ENCODE measurements around the gene ACYP1. TPM values are rescaled to one million over a fixed set of nuclear protein-coding genes. Genes with fewer than 3 reads are reported as not detected.
"Not testable (repeated sequence)": the region's sequence is repeated elsewhere in the genome, so short reads cannot be mapped to it uniquely, and the experiment has no call there.

Gene ACYP1
- total RNA-seq, 5 donors from 2014 or later (not counting 1 experiment from before 2014, with no cell fraction given) = 15.3 to 26.1 (median 21.5) TPM

DNA sequence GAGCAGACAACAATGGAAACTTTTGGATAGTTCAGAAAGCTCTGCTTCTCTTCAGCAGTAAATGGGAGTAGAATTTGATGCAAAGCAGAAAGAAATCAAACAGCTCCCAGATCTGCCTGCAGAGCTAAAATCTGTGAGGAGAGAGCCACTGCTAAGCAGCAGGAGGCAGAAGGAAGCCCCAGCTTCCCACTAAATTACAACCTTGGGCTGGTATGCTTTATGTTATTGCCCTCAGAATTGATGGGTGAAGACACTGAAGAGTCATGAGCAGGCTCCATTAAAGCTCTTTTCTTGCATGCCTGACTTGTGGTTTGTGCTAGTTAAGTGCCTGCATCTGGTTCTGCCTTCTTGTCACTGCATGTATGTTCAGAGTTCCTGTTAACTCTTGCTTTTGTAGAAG lies 14.0 kb upstream of the ACYP1 start:
- Mint-ChIP-seq H3K27ac (peak overlapping the region in 1 of 2 donors; percentile 14), H3K9me3 (no peaks in the 10 kb centered on the region), H3K36me3 (peaks cover 10% of the 10 kb centered on the region), H3K4me1 (no peaks in the 10 kb centered on the region), H3K27me3 (no peaks in the 10 kb centered on the region), H3K4me3 (no peak overlapping the region)
- peak in 1 of 35 experiments; percentile 44 for DNase-seq
- no peak overlapping the region for H3K27ac ChIP-seq (ENCODE audit: low read length)
- H3K27me3 ChIP-seq (replicated peaks in 1 of 2; ENCODE audit: control insufficient read depth in 2 of 2, extremely low read depth in 1 of 2, insufficient read depth in 2 of 2, low read length in 1 of 2) = no peaks in the 10 kb centered on the region
- ChIA-PET POLR2A (no interaction called here), CTCF (no interaction called here)
- no peaks in the 10 kb centered on the region for H3K9me3 ChIP-seq
- no peak for ATAC-seq (replicated peaks in 1 of 4)
- H3K4me1 ChIP-seq (ENCODE audit: control insufficient read depth in 1 of 2, extremely low read depth in 1 of 2, insufficient read depth in 2 of 2, low read length in 2 of 2) = no peaks in the 10 kb centered on the region
- H3K36me3 ChIP-seq (ENCODE audit: control insufficient read depth in 2 of 2, extremely low read depth in 1 of 2, insufficient read depth in 1 of 2, low read length in 1 of 2) = peaks cover 0 to 9% of the 10 kb centered on the region in 2 donors
- H3K4me3 ChIP-seq (ENCODE audit: control insufficient read depth in 1 of 2, extremely low read depth in 1 of 2, low read length in 1 of 2) = no peak overlapping the region

DNA sequence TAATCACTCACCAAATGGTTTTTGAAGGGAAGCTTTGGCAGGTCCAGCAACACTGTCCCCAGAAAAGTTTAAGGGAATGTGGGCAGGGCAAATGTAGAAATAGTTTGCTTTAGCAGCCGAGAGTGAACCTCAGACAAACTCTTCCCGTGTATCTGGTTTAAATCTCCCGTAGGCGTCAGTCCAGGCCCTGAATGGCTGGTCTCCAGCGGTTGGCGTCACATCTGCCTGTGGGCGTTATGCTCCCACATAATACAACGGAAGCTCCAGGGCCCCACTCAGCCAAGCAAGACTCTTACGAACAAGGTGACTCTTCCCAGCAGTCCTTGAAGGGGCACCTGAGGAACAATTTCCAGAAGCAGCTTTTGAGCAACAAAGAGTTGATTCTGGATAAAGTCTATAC lies 6.6 kb upstream of the ACYP1 start:
- Histone ChIP-seq H3K36me3 (ENCODE audit: control insufficient read depth in 2 of 2, extremely low read depth in 1 of 2, insufficient read depth in 1 of 2, low read length in 1 of 2) (no peaks in the 10 kb centered on the region), H3K27me3 (replicated peaks in 1 of 2; ENCODE audit: control insufficient read depth in 2 of 2, extremely low read depth in 1 of 2, insufficient read depth in 2 of 2, low read length in 1 of 2) (no peaks in the 10 kb centered on the region), H3K9me3 (no peaks in the 10 kb centered on the region), H3K4me1 (ENCODE audit: control insufficient read depth in 1 of 2, extremely low read depth in 1 of 2, insufficient read depth in 2 of 2, low read length in 2 of 2) (peaks cover 2 to 15% of the 10 kb centered on the region in 2 experiments), H3K4me3 (ENCODE audit: control insufficient read depth in 1 of 2, extremely low read depth in 1 of 2, low read length in 1 of 2) (no peak overlapping the region), H3K27ac (ENCODE audit: low read length) (no peak overlapping the region)
- no peaks in the 10 kb centered on the region for H3K36me3 Mint-ChIP-seq
- peak overlapping the region in 2 of 3 donors; percentile 21 to 37 for H3K4me3 Mint-ChIP-seq
- no peak overlapping the region for H3K27ac Mint-ChIP-seq
- DNase-seq (no peak), ATAC-seq (replicated peaks in 1 of 4) (no peak)
- no peaks in the 10 kb centered on the region for H3K9me3 Mint-ChIP-seq
- peaks cover 2 to 5% (median 2%) of the 10 kb centered on the region in 3 donors for H3K4me1 Mint-ChIP-seq
- POLR2A ChIA-PET = interaction anchor here in 1 of 2 donors (0.5 kb wide), 1 partner anchor 64 kb away, joined by 4 read pairs; no protein-coding TSS in a partner anchor
- H3K27me3 Mint-ChIP-seq = no peaks in the 10 kb centered on the region
- CTCF ChIA-PET = no interaction called here
- WGBS (ENCODE audit: insufficient coverage) = 82% methylated on average over 9 of the region's 9 CpGs

DNA sequence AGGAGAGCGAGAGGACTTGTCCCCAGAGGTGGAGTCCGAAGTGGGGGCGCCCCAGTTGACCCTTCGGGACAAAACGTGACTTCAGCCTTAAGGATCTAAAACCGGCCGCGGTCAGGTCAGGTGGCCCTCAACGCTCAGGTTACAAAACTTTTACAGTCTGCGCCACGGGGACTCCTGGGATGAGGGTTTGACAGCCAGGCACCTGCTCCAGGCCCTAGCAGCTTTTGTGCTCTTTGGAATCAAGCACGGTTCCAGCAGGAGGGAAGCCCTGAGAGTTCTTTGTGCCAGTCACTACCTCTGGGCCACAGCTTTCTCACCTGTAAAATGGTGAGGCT lies 6.0 kb upstream of the ACYP1 start:
- WGBS (ENCODE audit: insufficient coverage) = 84% methylated on average over 12 of the region's 12 CpGs
- H3K9me3 ChIP-seq = no peaks in the 10 kb centered on the region
- Mint-ChIP-seq H3K27ac (peak overlapping the region; percentile 44 to 77), H3K4me1 (peaks cover 3 to 6% (median 5%) of the 10 kb centered on the region in 3 donors), H3K36me3 (no peaks in the 10 kb centered on the region), H3K9me3 (no peaks in the 10 kb centered on the region), H3K4me3 (peak overlapping the region in 1 of 3 donors; percentile 66), H3K27me3 (no peaks in the 10 kb centered on the region)
- H3K4me3 ChIP-seq (ENCODE audit: control insufficient read depth in 1 of 2, extremely low read depth in 1 of 2, low read length in 1 of 2) = peak overlapping the region; percentile 61 to 72
- POLR2A ChIA-PET = no interaction called here
- no peaks in the 10 kb centered on the region for H3K36me3 ChIP-seq (ENCODE audit: control insufficient read depth in 2 of 2, extremely low read depth in 1 of 2, insufficient read depth in 1 of 2, low read length in 1 of 2)
- no peaks in the 10 kb centered on the region for H3K27me3 ChIP-seq (replicated peaks in 1 of 2; ENCODE audit: control insufficient read depth in 2 of 2, extremely low read depth in 1 of 2, insufficient read depth in 2 of 2, low read length in 1 of 2)
- CTCF ChIA-PET = no interaction called here
- no peak overlapping the region for H3K27ac ChIP-seq (ENCODE audit: low read length)
- ATAC-seq (replicated peaks in 1 of 4) (no peak), DNase-seq (no peak)
- peaks cover 2 to 15% of the 10 kb centered on the region in 2 experiments for H3K4me1 ChIP-seq (ENCODE audit: control insufficient read depth in 1 of 2, extremely low read depth in 1 of 2, insufficient read depth in 2 of 2, low read length in 2 of 2)

DNA sequence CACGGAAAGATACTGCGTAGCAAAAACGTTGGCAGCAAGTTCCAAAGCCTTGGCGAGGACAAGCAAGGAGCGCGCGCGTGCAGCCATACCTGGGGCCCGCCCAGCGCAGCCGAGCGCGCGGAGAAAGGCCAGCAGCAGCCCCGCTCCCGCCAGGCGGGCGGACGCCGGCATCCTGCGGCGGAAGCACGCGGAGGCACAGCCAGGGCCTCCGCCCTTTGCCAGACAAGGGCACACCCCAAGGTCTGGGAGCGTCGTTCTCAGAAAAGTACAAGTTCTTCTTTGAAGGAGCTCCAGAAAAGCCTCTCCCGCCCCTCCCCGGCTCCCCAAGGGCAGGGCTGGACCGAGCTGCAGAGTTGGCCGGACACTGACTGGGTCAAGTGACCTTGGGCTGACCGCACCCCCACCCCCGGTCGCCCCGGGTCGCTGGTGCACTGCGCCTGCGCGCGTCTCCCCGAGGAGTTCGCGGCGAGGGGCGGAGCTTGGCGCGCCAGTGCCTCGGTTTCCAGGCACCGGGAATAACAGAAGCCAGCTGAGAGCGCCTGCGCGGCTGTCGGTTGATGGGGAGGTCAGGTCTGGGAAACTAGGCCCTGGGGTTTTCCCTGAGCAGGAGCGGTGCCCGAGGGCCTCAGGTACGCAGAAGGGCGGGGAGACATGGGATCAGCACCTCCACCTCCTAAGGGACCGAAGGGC lies 5.4 kb upstream of the ACYP1 start, which contains the start of gene ZC2HC1C:
Gene ZC2HC1C, plus strand, starts transcription at position 521 of the 690 bp plus-strand sequence. CDS start 933 bp downstream, outside the sequence.
- ATAC-seq (replicated peaks in 1 of 4) (peak; percentile 80 to 92 (median 86)), DNase-seq (peak in 26 of 35 experiments; percentile 4 to 56 (median 19))
- Histone ChIP-seq H3K36me3 (ENCODE audit: control insufficient read depth in 2 of 2, extremely low read depth in 1 of 2, insufficient read depth in 1 of 2, low read length in 1 of 2) (no peaks in the 10 kb centered on the region), H3K27ac (ENCODE audit: low read length) (peak within 1 kb of the TSS; percentile 31), H3K27me3 (replicated peaks in 1 of 2; ENCODE audit: control insufficient read depth in 2 of 2, extremely low read depth in 1 of 2, insufficient read depth in 2 of 2, low read length in 1 of 2) (no peaks in the 10 kb centered on the region), H3K9me3 (no peaks in the 10 kb centered on the region), H3K4me3 (ENCODE audit: control insufficient read depth in 1 of 2, extremely low read depth in 1 of 2, low read length in 1 of 2) (peak within 1 kb of the TSS; percentile 61 to 72), H3K4me1 (ENCODE audit: control insufficient read depth in 1 of 2, extremely low read depth in 1 of 2, insufficient read depth in 2 of 2, low read length in 2 of 2) (peaks cover 2 to 17% of the 10 kb centered on the region in 2 experiments)
- 3% methylated on average over 54 of the region's 58 CpGs for WGBS (ENCODE audit: insufficient coverage)
- H3K4me1 Mint-ChIP-seq = peaks cover 6 to 9% (median 7%) of the 10 kb centered on the region in 3 donors
- peak within 1 kb of the TSS; percentile 44 to 77 for H3K27ac Mint-ChIP-seq
- H3K27me3 Mint-ChIP-seq = no peaks in the 10 kb centered on the region
- ChIA-PET CTCF (no interaction called here), POLR2A (no interaction called here)
- H3K4me3 Mint-ChIP-seq = peak within 1 kb of the TSS in 2 of 3 donors; percentile 21 to 66
- H3K36me3 Mint-ChIP-seq = no peaks in the 10 kb centered on the region
- no peaks in the 10 kb centered on the region for H3K9me3 Mint-ChIP-seq

DNA sequence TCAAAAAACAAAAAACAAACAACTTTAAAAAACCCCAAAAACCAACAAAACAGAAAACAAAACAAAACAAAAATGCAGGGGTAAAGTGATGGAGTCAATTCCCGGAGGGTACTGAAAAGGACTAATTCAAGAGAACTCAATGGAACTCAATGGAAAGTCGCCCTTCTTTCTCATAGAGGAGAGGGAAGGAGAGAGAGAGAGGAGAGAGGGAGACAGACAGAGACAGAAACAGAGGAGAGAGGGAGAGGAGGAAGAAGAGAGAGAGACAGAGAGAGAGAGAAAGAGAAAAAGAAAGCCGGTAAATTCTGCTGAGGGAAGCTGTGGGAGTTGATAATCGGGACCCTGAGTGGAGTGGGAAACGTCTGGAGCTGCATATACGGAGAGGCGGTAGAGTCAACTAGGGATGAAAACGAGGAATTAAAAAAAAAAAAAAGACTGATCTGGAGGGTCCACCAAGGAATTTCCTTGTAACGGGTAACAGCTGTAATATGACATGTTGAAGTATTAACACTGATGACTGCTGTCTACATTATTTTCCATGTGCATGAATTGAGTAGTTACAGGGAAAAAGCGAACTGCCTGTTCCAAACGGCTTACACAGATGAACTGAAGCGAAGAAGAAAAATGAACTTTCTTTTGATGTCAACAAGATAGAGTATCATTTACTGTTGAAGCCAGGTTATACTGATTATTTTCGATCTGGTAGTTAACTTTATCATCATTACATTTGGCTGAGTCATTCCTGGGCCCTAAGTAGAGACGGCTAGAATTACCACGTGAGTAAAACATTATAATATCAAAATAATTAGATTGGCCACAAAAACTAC lies 4.7 kb upstream of the ACYP1 start:
- H3K36me3 Mint-ChIP-seq = no peaks in the 10 kb centered on the region
- no peak for DNase-seq
- no peaks in the 10 kb centered on the region for H3K9me3 Mint-ChIP-seq
- no peak overlapping the region for H3K27ac Mint-ChIP-seq
- H3K4me3 ChIP-seq (ENCODE audit: control insufficient read depth in 1 of 2, extremely low read depth in 1 of 2, low read length in 1 of 2) = peak overlapping the region; percentile 61 to 72
- H3K4me1 Mint-ChIP-seq = peaks cover 12 to 16% (median 15%) of the 10 kb centered on the region in 3 donors
- no peaks in the 10 kb centered on the region for H3K36me3 ChIP-seq (ENCODE audit: control insufficient read depth in 2 of 2, extremely low read depth in 1 of 2, insufficient read depth in 1 of 2, low read length in 1 of 2)
- H3K4me1 ChIP-seq (ENCODE audit: control insufficient read depth in 1 of 2, extremely low read depth in 1 of 2, insufficient read depth in 2 of 2, low read length in 2 of 2) = peaks cover 2 to 21% of the 10 kb centered on the region in 2 experiments
- ChIA-PET POLR2A (interaction anchor here (0.6 kb wide), 4 partner anchors 12 to 79 kb away, joined by 3 to 7 read pairs (median 4); partner anchors contain the start of gene NEK9 (in 1 of the 2)), CTCF (interaction anchor here in 1 of 2 donors (0.6 kb wide), 1 partner anchor 249 kb away, joined by 5 read pairs; no protein-coding TSS in a partner anchor)
- no peaks in the 10 kb centered on the region for H3K27me3 ChIP-seq (replicated peaks in 1 of 2; ENCODE audit: control insufficient read depth in 2 of 2, extremely low read depth in 1 of 2, insufficient read depth in 2 of 2, low read length in 1 of 2)
- H3K4me3 Mint-ChIP-seq = no peak overlapping the region
- H3K9me3 ChIP-seq = no peaks in the 10 kb centered on the region
- peak in 2 of 4 experiments; percentile 1 to 3 for ATAC-seq (replicated peaks in 1 of 4)
- no peak overlapping the region for H3K27ac ChIP-seq (ENCODE audit: low read length)
- 84% methylated on average over 4 of the region's 15 CpGs for WGBS (ENCODE audit: insufficient coverage)
- H3K27me3 Mint-ChIP-seq = no peaks in the 10 kb centered on the region

DNA sequence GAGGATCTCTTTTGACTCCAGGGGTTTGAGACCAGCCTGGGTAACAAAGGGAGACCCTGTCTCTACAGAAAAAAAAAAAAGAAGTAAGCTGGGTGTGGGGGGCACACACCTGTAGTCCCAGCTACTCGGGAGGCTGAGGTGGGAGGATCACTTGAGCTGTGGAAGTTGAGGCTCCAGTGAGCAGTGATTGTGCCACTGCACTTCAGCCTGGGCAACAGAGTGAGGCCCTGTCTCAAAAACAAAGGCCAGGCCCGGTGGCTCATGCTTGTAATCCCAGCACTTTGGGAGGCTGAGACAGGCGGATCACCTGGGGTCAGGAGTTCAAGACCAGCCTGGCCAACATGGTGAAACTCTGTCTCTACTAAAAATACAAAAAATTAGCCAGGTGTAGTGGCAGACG lies 3.9 kb upstream of the ACYP1 start:
- H3K9me3 Mint-ChIP-seq; H3K27me3 Mint-ChIP-seq; ATAC-seq (replicated peaks in 1 of 4); H3K27ac ChIP-seq (ENCODE audit: low read length); H3K27me3 ChIP-seq (replicated peaks in 1 of 2; ENCODE audit: control insufficient read depth in 2 of 2, extremely low read depth in 1 of 2, insufficient read depth in 2 of 2, low read length in 1 of 2); DNase-seq; CTCF ChIA-PET; H3K36me3 ChIP-seq (ENCODE audit: control insufficient read depth in 2 of 2, extremely low read depth in 1 of 2, insufficient read depth in 1 of 2, low read length in 1 of 2); H3K4me3 ChIP-seq (ENCODE audit: control insufficient read depth in 1 of 2, extremely low read depth in 1 of 2, low read length in 1 of 2); H3K4me3 Mint-ChIP-seq; H3K36me3 Mint-ChIP-seq; H3K9me3 ChIP-seq; H3K27ac Mint-ChIP-seq: not testable (repeated sequence)
- 88% methylated on average over 2 of the region's 4 CpGs for WGBS (ENCODE audit: insufficient coverage)
- H3K4me1 ChIP-seq (ENCODE audit: control insufficient read depth in 1 of 2, extremely low read depth in 1 of 2, insufficient read depth in 2 of 2, low read length in 2 of 2) = peaks cover 9 to 28% of the 10 kb centered on the region in 2 experiments
- H3K4me1 Mint-ChIP-seq = peaks cover 19 to 23% (median 22%) of the 10 kb centered on the region in 3 donors
- POLR2A ChIA-PET = interaction anchor here (0.6 kb wide), 4 partner anchors 11 to 78 kb away, joined by 3 to 7 read pairs (median 4); partner anchors contain the start of gene NEK9 (in 1 of the 2)
